Frontal cortex (tissue), 4 donors: ENCODE measurements around the gene ETV6. TPM values are rescaled to one million over a fixed set of nuclear protein-coding genes. Genes with fewer than 3 reads are reported as not detected.

Experiments used
- DNase-seq, 2 donors: peaks; one replicate each; pipeline ENCODE4 v3.0.0; 2012; ENCODE audit warnings: low spot score in 2 of 2
- FAIRE-seq: peaks from 2 replicates; lab custom pipeline; 2012; peaks lifted over from hg19 to GRCh38; lab: Jason Lieb, UNC
- total RNA-seq: library from RNA; depleted of rRNA; stranded (reverse); fragments of >200 nt; gene quantifications from one replicate; pipeline ENCODE4 v1.2.3, GENCODE V29; 2014
- donor health status: control.
- donor health status: control.
- donor health status: control.

ETV6 gene
- total RNA-seq, 1 donor from 2014 or later: 2.9 TPM

GRCh38 chr12:11752403-11753149 is 103.1 kb downstream of the ETV6 start:
- no peak for FAIRE-seq
- DNase-seq: no peak

- FAIRE-seq (no peak), DNase-seq (no peak)
These were observed 103.7 kb downstream of the ETV6 start for GRCh38 chr12:11753150-11753499.

GRCh38 chr12:11753826-11754225 is 104.4 kb downstream of the ETV6 start:
- FAIRE-seq: no peak
- DNase-seq: no peak

GRCh38 chr12:11754256-11754655 is 104.8 kb downstream of the ETV6 start:
- no peak for FAIRE-seq
- DNase-seq: no peak

GRCh38 chr12:11755302-11755930 is 105.9 kb downstream of the ETV6 start:
- FAIRE-seq (no peak), DNase-seq (no peak)

- DNase-seq (no peak), FAIRE-seq (no peak)
These were observed 106.5 kb downstream of the ETV6 start for GRCh38 chr12:11756022-11756421.

GRCh38 chr12:11756523-11756922 is 107.0 kb downstream of the ETV6 start:
- FAIRE-seq (no peak), DNase-seq (no peak)

GRCh38 chr12:11757095-11757494 is 107.6 kb downstream of the ETV6 start:
- FAIRE-seq: no peak
- no peak for DNase-seq

GRCh38 chr12:11757531-11757930 is 108.1 kb downstream of the ETV6 start:
- FAIRE-seq: no peak

GRCh38 chr12:11758087-11758486 is 108.6 kb downstream of the ETV6 start:
- FAIRE-seq (no peak), DNase-seq (no peak)

More at GRCh38 chr12:11757531-11757930, 108.1 kb downstream of the ETV6 start:
- DNase-seq: no peak

- no peak for DNase-seq
- no peak for FAIRE-seq
These were observed 109.3 kb downstream of the ETV6 start for GRCh38 chr12:11758510-11759493.

GRCh38 chr12:11759494-11759878 is 110.0 kb downstream of the ETV6 start:
- DNase-seq (no peak), FAIRE-seq (no peak)

GRCh38 chr12:11759899-11760298 is 110.4 kb downstream of the ETV6 start:
- DNase-seq: no peak
- no peak for FAIRE-seq

- no peak for DNase-seq
- FAIRE-seq: no peak
These were observed 112.5 kb downstream of the ETV6 start for GRCh38 chr12:11761869-11762567.

- FAIRE-seq: no peak
- DNase-seq: no peak
These were observed 113.4 kb downstream of the ETV6 start for GRCh38 chr12:11762723-11763326.

- no peak for FAIRE-seq
- DNase-seq: peak in 1 of 2 donors; percentile 4
These were observed 114.5 kb downstream of the ETV6 start for GRCh38 chr12:11763760-11764520.

- DNase-seq (no peak), FAIRE-seq (no peak)
These were observed 115.4 kb downstream of the ETV6 start for GRCh38 chr12:11764837-11765236.

- FAIRE-seq (no peak), DNase-seq (no peak)
These were observed 115.9 kb downstream of the ETV6 start for GRCh38 chr12:11765421-11765816.
